Bronchial epithelial cell (primary cell): ENCODE results near the gene MCTP2. TPM values are rescaled to one million over a fixed set of nuclear protein-coding genes. Genes with fewer than 3 reads are reported as not detected.
A peak's percentile ranks its signal among the peaks of the same experiment; 100 is the strongest.

Experiments
- DNase-seq: peaks from one replicate; pipeline ENCODE4 v3.0.0-alpha.2; 2010; ENCODE audit warnings: low read depth
- FAIRE-seq: peaks from 2 replicates; lab custom pipeline; 2011; peaks lifted over from hg19 to GRCh38; lab: Jason Lieb, UNC
- H3K27me3 ChIP-seq: 2 replicates; pipeline ENCODE4 v1.5.1; 2011; ENCODE audit warnings: low read length; ENCODE audit not compliant: control insufficient read depth, insufficient read depth
- H3K36me3 ChIP-seq: 2 replicates; pipeline ENCODE4 v1.5.1; 2011; ENCODE audit warnings: low read length; ENCODE audit not compliant: control insufficient read depth, insufficient read depth
- H3K4me3 ChIP-seq: 2 replicates; pipeline ENCODE4 v1.5.1; 2011; ENCODE audit warnings: mild to moderate bottlenecking, low read depth, low read length, control low read depth
- total RNA-seq: library from RNA; depleted of rRNA; stranded (reverse); fragments of >200 nt; gene quantifications from 2 replicates; pipeline ENCODE4 v1.2.1, GENCODE V29; 2014
- TF ChIP-seq, protein P1 (sequence below): IDR thresholded peaks from 2 replicates; pipeline ENCODE4 v1.5.1; 2011; ENCODE audit warnings: mild to moderate bottlenecking, moderate library complexity, low read length, control low read depth, inconsistent platforms; ENCODE audit not compliant: insufficient read depth, severe bottlenecking

The MCTP2 gene
- total RNA-seq, 1 donor from 2014 or later = 20.0 TPM

DNA sequence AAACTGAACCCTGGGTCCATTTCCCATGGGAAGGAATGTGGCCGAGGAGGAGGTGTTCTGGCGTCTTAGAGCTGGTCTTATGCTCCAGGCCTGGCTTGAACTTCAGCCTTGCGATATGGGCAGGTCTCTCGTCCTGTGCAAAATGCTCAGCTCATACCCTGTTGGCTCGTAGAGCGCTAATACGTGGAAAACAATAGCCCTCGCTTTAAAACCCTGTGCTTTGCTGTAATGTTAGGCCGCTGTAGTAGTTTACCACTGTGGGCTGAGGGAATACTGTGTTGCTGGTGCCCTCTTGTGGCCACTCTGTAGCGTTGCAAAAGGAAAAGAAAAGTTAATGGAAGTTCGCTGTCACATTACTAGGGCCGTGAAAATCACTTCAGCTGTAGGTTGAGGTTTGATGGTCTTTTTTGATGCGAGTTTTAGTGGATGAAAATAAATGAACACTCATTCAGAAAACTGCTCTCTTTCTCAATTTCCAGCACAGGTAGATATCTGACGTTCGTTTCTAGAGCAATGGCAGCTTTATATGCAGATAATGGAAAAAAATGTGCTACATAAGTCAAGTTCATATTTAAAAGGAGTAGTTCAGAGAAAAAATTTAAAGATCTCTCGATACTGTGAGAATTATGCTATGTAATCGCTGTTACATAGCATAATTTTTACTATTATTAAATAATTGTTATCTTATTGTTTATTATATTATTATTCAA is 92.9 kb downstream of the MCTP2 start:
- peak; percentile 52 for DNase-seq
- Histone ChIP-seq H3K4me3 (no peak overlapping the region), H3K27me3 (no peaks in the 10 kb centered on the region), H3K36me3 (no peaks in the 10 kb centered on the region)
- FAIRE-seq = peak; percentile 68
- TF ChIP-seq, protein P1, sequence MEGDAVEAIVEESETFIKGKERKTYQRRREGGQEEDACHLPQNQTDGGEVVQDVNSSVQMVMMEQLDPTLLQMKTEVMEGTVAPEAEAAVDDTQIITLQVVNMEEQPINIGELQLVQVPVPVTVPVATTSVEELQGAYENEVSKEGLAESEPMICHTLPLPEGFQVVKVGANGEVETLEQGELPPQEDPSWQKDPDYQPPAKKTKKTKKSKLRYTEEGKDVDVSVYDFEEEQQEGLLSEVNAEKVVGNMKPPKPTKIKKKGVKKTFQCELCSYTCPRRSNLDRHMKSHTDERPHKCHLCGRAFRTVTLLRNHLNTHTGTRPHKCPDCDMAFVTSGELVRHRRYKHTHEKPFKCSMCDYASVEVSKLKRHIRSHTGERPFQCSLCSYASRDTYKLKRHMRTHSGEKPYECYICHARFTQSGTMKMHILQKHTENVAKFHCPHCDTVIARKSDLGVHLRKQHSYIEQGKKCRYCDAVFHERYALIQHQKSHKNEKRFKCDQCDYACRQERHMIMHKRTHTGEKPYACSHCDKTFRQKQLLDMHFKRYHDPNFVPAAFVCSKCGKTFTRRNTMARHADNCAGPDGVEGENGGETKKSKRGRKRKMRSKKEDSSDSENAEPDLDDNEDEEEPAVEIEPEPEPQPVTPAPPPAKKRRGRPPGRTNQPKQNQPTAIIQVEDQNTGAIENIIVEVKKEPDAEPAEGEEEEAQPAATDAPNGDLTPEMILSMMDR = peak; percentile 82

DNA sequence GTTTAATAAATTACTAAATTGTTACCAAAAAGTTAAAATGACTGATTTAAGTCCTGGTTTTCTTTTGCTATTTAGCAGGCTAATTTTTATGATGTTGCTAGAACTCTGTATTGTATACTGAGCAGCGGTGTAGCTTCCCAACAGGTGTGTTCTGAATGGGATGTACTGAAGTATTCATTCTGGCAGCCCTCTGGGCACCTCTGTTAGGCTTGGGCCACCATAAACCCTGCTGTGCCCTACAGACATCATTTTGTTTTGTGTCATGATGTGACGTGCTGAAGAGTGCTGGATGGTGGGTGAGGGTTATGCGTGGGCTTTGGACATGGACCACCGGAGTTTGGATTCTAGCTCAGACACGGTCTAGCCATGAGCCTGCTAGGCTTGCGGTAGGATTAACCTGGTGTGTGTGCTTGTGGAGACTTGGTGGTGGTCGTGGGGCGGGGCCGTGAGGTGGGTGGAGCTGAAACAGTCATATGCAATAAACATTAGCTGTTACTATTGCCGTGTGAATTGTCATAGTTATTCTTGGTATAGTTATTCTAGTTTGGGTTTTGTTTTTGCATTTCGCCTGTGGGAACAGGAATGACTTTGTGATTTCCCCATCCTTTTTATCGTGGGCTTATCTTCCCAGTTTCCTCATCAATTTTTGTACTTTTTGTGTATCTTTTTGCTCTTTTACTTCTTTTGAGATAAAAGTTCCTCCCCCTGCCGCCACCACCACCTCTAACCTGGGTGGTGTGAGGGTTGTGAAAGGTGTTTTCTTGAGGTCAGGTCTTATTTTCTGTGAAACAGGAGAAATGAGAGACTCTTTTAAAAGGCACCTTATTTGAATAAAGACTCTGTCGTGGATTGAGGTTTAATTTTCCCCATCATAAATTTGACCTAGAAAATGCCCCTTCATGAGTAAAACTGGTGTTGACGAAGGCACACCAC is 93.7 kb downstream of the MCTP2 start:
- DNase-seq (peak; percentile 39), FAIRE-seq (peak; percentile 32)
- TF ChIP-seq, protein P1 = no peak
- H3K4me3 ChIP-seq = no peak overlapping the region
- H3K36me3 ChIP-seq = no peaks in the 10 kb centered on the region
- H3K27me3 ChIP-seq = no peaks in the 10 kb centered on the region

DNA sequence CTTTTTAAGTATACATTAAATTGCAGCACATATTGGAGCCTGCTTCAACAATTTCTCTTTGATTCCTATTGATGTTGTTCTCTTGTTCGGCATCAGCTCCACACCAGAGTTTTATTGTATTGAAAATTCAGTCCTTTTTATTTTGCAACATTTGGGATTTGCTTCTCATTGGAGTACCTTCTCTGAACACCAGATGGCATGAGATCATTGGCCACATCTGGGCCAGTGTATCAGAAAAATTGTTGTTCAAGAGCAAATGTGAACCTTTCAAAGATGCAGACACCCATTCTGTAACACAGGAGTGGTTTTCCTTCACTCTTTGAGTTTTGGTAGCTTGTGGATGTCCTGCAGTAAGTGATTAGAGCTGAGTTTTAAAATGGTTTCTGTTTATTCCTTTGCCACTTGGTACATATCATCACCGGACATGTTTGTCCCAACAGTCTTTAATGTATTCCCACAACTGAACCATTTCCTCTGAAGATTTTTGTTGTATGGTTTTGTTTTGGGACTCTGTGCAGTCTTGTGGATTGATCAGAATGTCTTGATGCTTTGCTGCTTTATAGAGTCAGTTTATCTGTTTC is 96.1 kb downstream of the MCTP2 start:
- no peaks in the 10 kb centered on the region for H3K36me3 ChIP-seq
- DNase-seq (peak; percentile 49), FAIRE-seq (peak; percentile 55)
- TF ChIP-seq, protein P1 = peak; percentile 62
- no peaks in the 10 kb centered on the region for H3K27me3 ChIP-seq
- H3K4me3 ChIP-seq = no peak overlapping the region

DNA sequence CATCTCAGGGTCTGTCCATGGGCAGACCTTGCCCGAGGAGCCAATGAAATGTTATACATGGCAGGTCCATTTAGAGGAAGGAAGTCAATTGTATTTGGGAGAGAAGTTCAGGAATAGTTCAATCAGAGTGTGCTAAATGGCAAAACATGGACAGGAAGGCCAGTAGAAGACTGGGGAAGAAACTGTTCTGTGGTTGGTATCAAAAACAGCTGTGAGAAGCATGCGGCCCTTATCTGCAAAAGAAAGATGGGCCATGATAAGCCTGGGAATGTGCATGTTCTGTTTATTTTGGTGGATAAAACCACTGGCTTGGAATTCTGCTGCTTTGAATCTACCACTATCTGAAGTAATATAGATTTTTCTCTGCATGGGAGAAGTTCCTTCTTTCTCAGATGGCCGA is 100.4 kb downstream of the MCTP2 start:
- TF ChIP-seq, protein P1 = no peak
- H3K36me3 ChIP-seq = peaks cover 3% of the 10 kb centered on the region
- no peak overlapping the region for H3K4me3 ChIP-seq
- DNase-seq (no peak), FAIRE-seq (no peak)
- no peaks in the 10 kb centered on the region for H3K27me3 ChIP-seq

DNA sequence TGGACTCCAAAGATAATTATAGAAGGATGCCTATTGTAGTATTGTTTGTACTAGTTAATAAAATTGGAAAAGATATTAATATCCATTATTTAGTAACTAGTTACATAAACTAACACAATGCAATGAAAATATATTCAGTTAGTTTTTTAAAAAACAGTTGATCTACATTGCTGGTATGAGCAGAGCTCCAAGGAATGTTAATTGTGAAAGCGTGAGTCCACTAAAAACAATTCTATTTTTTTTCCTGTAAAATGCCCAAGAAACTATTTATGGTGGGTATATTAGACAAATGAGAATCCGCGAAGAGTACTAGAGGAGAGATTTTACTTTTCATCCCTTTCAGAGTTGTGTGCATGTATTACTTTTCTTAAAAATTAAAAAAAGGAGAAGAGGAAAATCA is 104.3 kb downstream of the MCTP2 start:
- Histone ChIP-seq H3K36me3 (peaks cover 3% of the 10 kb centered on the region), H3K4me3 (no peak overlapping the region), H3K27me3 (no peaks in the 10 kb centered on the region)
- TF ChIP-seq, protein P1 = no peak
- FAIRE-seq = no peak
- no peak for DNase-seq
